Measurements from ENCODE around the gene CNTNAP2. TPM values are rescaled to one million over a fixed set of nuclear protein-coding genes. Genes with fewer than 3 reads are reported as not detected.

Gene CNTNAP2
- total and polyA plus RNA-seq, 11 donors, result 0.01 to 2.6 (median 0.31) TPM; not detected in 3

- no peak overlapping the region for H3K4me3 ChIP-seq
- TF ChIP-seq POLR2A (IDR thresholded peaks at IDR 0.05) (no peak), CTCF (IDR thresholded peaks at IDR 0.05) (no peak)
- no peak for ATAC-seq
- peaks cover 0 to 11% (median 0%) of the 10 kb centered on the region in 12 donors for H3K9me3 ChIP-seq
- no peak overlapping the region for H3K27ac ChIP-seq
- intact Hi-C loops (cut with DNase I), result no loop called here
- no peaks in the 10 kb centered on the region for H3K27me3 ChIP-seq
- no peaks in the 10 kb centered on the region for H3K36me3 ChIP-seq
- DNase-seq, result no peak
- H3K4me1 ChIP-seq, result no peaks in the 10 kb centered on the region
These were observed 1693.7 kb downstream of the CNTNAP2 start for GRCh38 chr7:147810269-147810668.

- ATAC-seq, result no peak
- Histone ChIP-seq H3K27me3 (no peaks in the 10 kb centered on the region), H3K27ac (no peak overlapping the region), H3K4me3 (no peak overlapping the region), H3K9me3 (no peaks in the 10 kb centered on the region), H3K4me1 (no peaks in the 10 kb centered on the region), H3K36me3 (no peaks in the 10 kb centered on the region)
- TF ChIP-seq POLR2A (IDR thresholded peaks at IDR 0.05) (no peak), CTCF (IDR thresholded peaks at IDR 0.05) (no peak)
- intact Hi-C loops (cut with DNase I), result no loop called here
- no peak for DNase-seq
- 76 to 79% (median 77%) methylated on average over 5 of the region's 5 CpGs for WGBS, 4 donors
These were observed 1695.3 kb downstream of the CNTNAP2 start for GRCh38 chr7:147811923-147812322.

- H3K4me3 ChIP-seq, result no peak overlapping the region
- TF ChIP-seq CTCF (IDR thresholded peaks at IDR 0.05) (no peak), POLR2A (IDR thresholded peaks at IDR 0.05) (no peak)
- H3K27ac ChIP-seq, result no peak overlapping the region
- no peak for DNase-seq
- no peaks in the 10 kb centered on the region for H3K36me3 ChIP-seq
- no peak for ATAC-seq
- no peaks in the 10 kb centered on the region for H3K9me3 ChIP-seq
- no peaks in the 10 kb centered on the region for H3K27me3 ChIP-seq
- intact Hi-C loops (cut with DNase I), result no loop called here
- no peaks in the 10 kb centered on the region for H3K4me1 ChIP-seq
These were observed 1696.7 kb downstream of the CNTNAP2 start for GRCh38 chr7:147813316-147813715.

- Histone ChIP-seq H3K27ac (no peak overlapping the region), H3K36me3 (no peaks in the 10 kb centered on the region), H3K9me3 (no peaks in the 10 kb centered on the region), H3K4me3 (no peak overlapping the region), H3K4me1 (no peaks in the 10 kb centered on the region), H3K27me3 (no peaks in the 10 kb centered on the region)
- DNase-seq (no peak), ATAC-seq (no peak)
- WGBS, 4 donors, result 44 to 52% (median 47%) methylated on average over 4 of the region's 4 CpGs
- intact Hi-C loops (cut with DNase I), result no loop called here
- no peak for TF ChIP-seq POLR2A (IDR thresholded peaks at IDR 0.05)
- TF ChIP-seq CTCF (IDR thresholded peaks at IDR 0.05), result no peak
These were observed 1701.7 kb downstream of the CNTNAP2 start for GRCh38 chr7:147818317-147818716.

Data from heart left ventricle (tissue), 16 donors.